RWPE2 (cell line): ENCODE data around the gene TBC1D1.

Experiments used
- ATAC-seq: fragments of 200-7000 bp; cut with Tn5 transposase; 3 replicates; pipeline ENCODE4 v1.9.1; 2021; ENCODE audit warnings: low read depth
- DNase-seq: peaks from one replicate; pipeline ENCODE4 v3.0.0-alpha.2; 2020; ENCODE audit warnings: low spot score
- H3K27ac ChIP-seq: fragments of 450-650 bp; 2 replicates; pipeline ENCODE4 v1.5.1; 2017; ENCODE audit warnings: mild to moderate bottlenecking; ENCODE audit not compliant: poor library complexity, severe bottlenecking
- H3K27me3 ChIP-seq: fragments of 250-450 bp; sonication (Bioruptor Pico); 2 replicates; pipeline ENCODE4 v1.5.1; 2021; ENCODE audit warnings: mild to moderate bottlenecking, moderate library complexity; ENCODE audit not compliant: insufficient read depth, poor library complexity, severe bottlenecking
- H3K36me3 ChIP-seq: fragments of 250-450 bp; sonication (Bioruptor Pico); 2 replicates; pipeline ENCODE4 v1.5.1; 2020; ENCODE audit warnings: low read depth, mild to moderate bottlenecking, moderate library complexity
- H3K4me1 ChIP-seq: fragments of 250-450 bp; sonication (Bioruptor Pico); 2 replicates; pipeline ENCODE4 v1.5.1; 2021; ENCODE audit warnings: mild to moderate bottlenecking, moderate library complexity; ENCODE audit not compliant: insufficient read depth, poor library complexity, severe bottlenecking
- H3K4me3 ChIP-seq: fragments of 250-450 bp; sonication (Bioruptor Pico); 2 replicates; pipeline ENCODE4 v1.5.1; 2021; ENCODE audit warnings: mild to moderate bottlenecking, moderate library complexity; ENCODE audit not compliant: severe bottlenecking
- H3K9me3 ChIP-seq: fragments of 250-450 bp; sonication (Bioruptor Pico); 2 replicates; pipeline ENCODE4 v1.5.1; 2021; ENCODE audit warnings: mild to moderate bottlenecking, moderate library complexity; ENCODE audit not compliant: severe bottlenecking
- CTCF ChIP-seq: fragments of 450-650 bp; IDR thresholded peaks from one replicate; pipeline ENCODE4 v1.5.1; 2017; ENCODE audit warnings: mild to moderate bottlenecking, moderate library complexity; ENCODE audit not compliant: poor library complexity, severe bottlenecking

The TBC1D1 gene

GRCh38 chr4:37981844-37982720 is 91.2 kb downstream of the TBC1D1 start:
- H3K27me3 ChIP-seq = no peaks in the 10 kb centered on the region
- DNase-seq (no peak), ATAC-seq (no peak)
- H3K4me1 ChIP-seq = peaks cover 23% of the 10 kb centered on the region
- H3K36me3 ChIP-seq = no peaks in the 10 kb centered on the region
- no peak for TF ChIP-seq CTCF
- no peak overlapping the region for H3K4me3 ChIP-seq
- H3K9me3 ChIP-seq = no peaks in the 10 kb centered on the region
- H3K27ac ChIP-seq = no peak overlapping the region

- no peak for ATAC-seq
- Histone ChIP-seq H3K27ac (no peak overlapping the region), H3K4me3 (no peak overlapping the region), H3K4me1 (peaks cover 23% of the 10 kb centered on the region), H3K9me3 (no peaks in the 10 kb centered on the region), H3K27me3 (no peaks in the 10 kb centered on the region), H3K36me3 (no peaks in the 10 kb centered on the region)
- DNase-seq = no peak
- no peak for TF ChIP-seq CTCF
Measured at GRCh38 chr4:37982736-37983135, 91.9 kb downstream of the TBC1D1 start.

- no peaks in the 10 kb centered on the region for H3K27me3 ChIP-seq
- no peaks in the 10 kb centered on the region for H3K9me3 ChIP-seq
- H3K27ac ChIP-seq = no peak overlapping the region
- peaks cover 15% of the 10 kb centered on the region for H3K4me1 ChIP-seq
- TF ChIP-seq CTCF = no peak
- ATAC-seq = no peak; the same call in 2 of the 3 replicates
- no peaks in the 10 kb centered on the region for H3K36me3 ChIP-seq
- no peak for DNase-seq
- H3K4me3 ChIP-seq = no peak overlapping the region
Measured at GRCh38 chr4:37983951-37984350, 93.1 kb downstream of the TBC1D1 start.

- H3K4me3 ChIP-seq = no peak overlapping the region
- H3K4me1 ChIP-seq = peaks cover 15% of the 10 kb centered on the region
- H3K27ac ChIP-seq = no peak overlapping the region
- no peaks in the 10 kb centered on the region for H3K36me3 ChIP-seq
- TF ChIP-seq CTCF = no peak
- DNase-seq (no peak), ATAC-seq (no peak)
- H3K27me3 ChIP-seq = no peaks in the 10 kb centered on the region
- no peaks in the 10 kb centered on the region for H3K9me3 ChIP-seq
Measured at GRCh38 chr4:37985730-37986275, 94.9 kb downstream of the TBC1D1 start.

- ATAC-seq = no peak
- TF ChIP-seq CTCF = no peak
- no peaks in the 10 kb centered on the region for H3K9me3 ChIP-seq
- no peak for DNase-seq
- no peaks in the 10 kb centered on the region for H3K36me3 ChIP-seq
- H3K4me3 ChIP-seq = no peak overlapping the region
- H3K27ac ChIP-seq = no peak overlapping the region
- H3K27me3 ChIP-seq = no peaks in the 10 kb centered on the region
- H3K4me1 ChIP-seq = peaks cover 5% of the 10 kb centered on the region
Measured at GRCh38 chr4:37988670-37989069, 97.8 kb downstream of the TBC1D1 start.
